ENCODE data around the gene KCTD10. TPM values are rescaled to one million over a fixed set of nuclear protein-coding genes. Genes with fewer than 3 reads are reported as not detected.

KCTD10 gene
- total RNA-seq, 1 experiment from 2014 or later: 54.5 TPM

DNA sequence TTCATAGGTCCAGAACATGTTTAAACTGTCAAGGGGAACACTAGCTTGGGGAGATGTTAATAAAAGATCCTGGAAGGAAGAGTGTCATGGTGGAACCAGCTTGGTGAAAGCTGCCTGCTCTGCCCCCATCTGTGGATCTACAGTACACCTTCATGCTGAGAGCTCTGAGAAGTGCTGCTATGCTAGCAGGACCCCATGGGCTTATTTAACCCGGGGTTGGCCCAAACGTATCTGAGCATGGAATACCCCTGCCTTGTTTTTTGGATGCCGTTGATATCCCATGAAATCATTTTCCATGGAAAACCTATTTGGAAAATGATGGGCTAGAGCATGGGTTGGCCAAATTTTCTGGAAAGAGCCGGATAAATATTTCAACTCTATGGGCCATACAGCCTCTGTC, 14.6 kb upstream of the KCTD10 start:
- ChIA-PET POLR2A (ENCODE audit: low non-redundant PET) (no interaction called here), CTCF (no interaction called here)
- peaks cover 38% of the 10 kb centered on the region for H3K36me3 ChIP-seq (ENCODE audit: insufficient read depth, low read length, poor library complexity, severe bottlenecking)
- no peaks in the 10 kb centered on the region for H3K27me3 ChIP-seq (replicated peaks; ENCODE audit: insufficient read depth, low read depth, low read length, poor library complexity)
- H3K4me1 ChIP-seq (ENCODE audit: insufficient read depth, low read length, poor library complexity, severe bottlenecking): no peaks in the 10 kb centered on the region
- H3K27ac ChIP-seq (ENCODE audit: low read depth, low read length, poor library complexity, severe bottlenecking): no peak overlapping the region
- no TSS peak for BruUV-seq (replicated peaks)
- intact Hi-C loops (cut with micrococcal nuclease; ENCODE audit: unreplicated experiment): no loop called here
- no peak for DNase-seq (ENCODE audit: low spot score)
- TF ChIP-seq, protein P1, sequence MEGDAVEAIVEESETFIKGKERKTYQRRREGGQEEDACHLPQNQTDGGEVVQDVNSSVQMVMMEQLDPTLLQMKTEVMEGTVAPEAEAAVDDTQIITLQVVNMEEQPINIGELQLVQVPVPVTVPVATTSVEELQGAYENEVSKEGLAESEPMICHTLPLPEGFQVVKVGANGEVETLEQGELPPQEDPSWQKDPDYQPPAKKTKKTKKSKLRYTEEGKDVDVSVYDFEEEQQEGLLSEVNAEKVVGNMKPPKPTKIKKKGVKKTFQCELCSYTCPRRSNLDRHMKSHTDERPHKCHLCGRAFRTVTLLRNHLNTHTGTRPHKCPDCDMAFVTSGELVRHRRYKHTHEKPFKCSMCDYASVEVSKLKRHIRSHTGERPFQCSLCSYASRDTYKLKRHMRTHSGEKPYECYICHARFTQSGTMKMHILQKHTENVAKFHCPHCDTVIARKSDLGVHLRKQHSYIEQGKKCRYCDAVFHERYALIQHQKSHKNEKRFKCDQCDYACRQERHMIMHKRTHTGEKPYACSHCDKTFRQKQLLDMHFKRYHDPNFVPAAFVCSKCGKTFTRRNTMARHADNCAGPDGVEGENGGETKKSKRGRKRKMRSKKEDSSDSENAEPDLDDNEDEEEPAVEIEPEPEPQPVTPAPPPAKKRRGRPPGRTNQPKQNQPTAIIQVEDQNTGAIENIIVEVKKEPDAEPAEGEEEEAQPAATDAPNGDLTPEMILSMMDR (conservative IDR thresholded peaks at IDR 0.05; ENCODE audit: low read depth, low read length): no peak
- no peak for TF ChIP-seq EZH2 (IDR thresholded peaks at IDR 0.05; ENCODE audit: borderline replicate concordance, low read depth, low read length, poor library complexity, severe bottlenecking)
- H3K4me3 ChIP-seq (ENCODE audit: low read depth, low read length, poor library complexity, severe bottlenecking): no peak overlapping the region
- H3K9me3 ChIP-seq (ENCODE audit: low read depth, low read length, poor library complexity, severe bottlenecking): no peaks in the 10 kb centered on the region

DNA sequence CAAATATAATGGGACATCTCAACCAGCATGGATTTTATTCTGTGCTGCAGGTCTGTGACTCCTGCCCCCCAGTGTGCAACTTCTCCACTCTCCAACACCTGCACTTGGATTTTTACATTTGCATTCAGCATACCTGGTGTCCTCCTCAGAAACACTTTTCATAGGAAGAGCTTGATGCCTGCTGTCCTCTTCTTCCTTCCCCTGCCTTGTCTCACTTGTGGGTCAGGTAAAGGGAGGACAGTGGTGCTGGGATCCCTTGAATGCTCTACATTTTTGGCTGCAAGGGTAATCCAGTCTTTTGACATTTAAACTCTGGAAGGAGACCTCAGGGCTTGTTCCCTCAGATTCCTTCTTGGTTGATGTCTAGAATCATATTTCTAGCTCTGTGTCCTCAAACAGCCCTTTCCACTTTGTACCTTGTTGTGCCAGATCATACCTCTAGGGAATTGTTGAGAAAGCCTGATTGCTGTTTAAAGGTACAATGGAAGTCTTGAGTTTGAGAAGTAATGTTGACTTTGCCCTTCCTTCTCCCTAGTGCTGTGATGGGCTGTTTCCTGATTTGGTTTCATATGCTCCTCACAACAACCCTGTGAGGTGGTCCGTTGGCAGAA, 13.0 kb upstream of the KCTD10 start:
- no TSS peak for BruUV-seq (replicated peaks)
- ChIA-PET POLR2A (ENCODE audit: low non-redundant PET) (no interaction called here), CTCF (no interaction called here)
- no peak for TF ChIP-seq EZH2 (IDR thresholded peaks at IDR 0.05; ENCODE audit: borderline replicate concordance, low read depth, low read length, poor library complexity, severe bottlenecking)
- TF ChIP-seq, protein P1 (conservative IDR thresholded peaks at IDR 0.05; ENCODE audit: low read depth, low read length): no peak
- no peaks in the 10 kb centered on the region for H3K4me1 ChIP-seq (ENCODE audit: insufficient read depth, low read length, poor library complexity, severe bottlenecking)
- no peak overlapping the region for H3K4me3 ChIP-seq (ENCODE audit: low read depth, low read length, poor library complexity, severe bottlenecking)
- intact Hi-C loops (cut with micrococcal nuclease; ENCODE audit: unreplicated experiment): no loop called here
- H3K9me3 ChIP-seq (ENCODE audit: low read depth, low read length, poor library complexity, severe bottlenecking): no peaks in the 10 kb centered on the region
- DNase-seq (ENCODE audit: low spot score): no peak
- peaks cover 54% of the 10 kb centered on the region for H3K36me3 ChIP-seq (ENCODE audit: insufficient read depth, low read length, poor library complexity, severe bottlenecking)
- H3K27me3 ChIP-seq (replicated peaks; ENCODE audit: insufficient read depth, low read depth, low read length, poor library complexity): no peaks in the 10 kb centered on the region
- no peak overlapping the region for H3K27ac ChIP-seq (ENCODE audit: low read depth, low read length, poor library complexity, severe bottlenecking)

DNA sequence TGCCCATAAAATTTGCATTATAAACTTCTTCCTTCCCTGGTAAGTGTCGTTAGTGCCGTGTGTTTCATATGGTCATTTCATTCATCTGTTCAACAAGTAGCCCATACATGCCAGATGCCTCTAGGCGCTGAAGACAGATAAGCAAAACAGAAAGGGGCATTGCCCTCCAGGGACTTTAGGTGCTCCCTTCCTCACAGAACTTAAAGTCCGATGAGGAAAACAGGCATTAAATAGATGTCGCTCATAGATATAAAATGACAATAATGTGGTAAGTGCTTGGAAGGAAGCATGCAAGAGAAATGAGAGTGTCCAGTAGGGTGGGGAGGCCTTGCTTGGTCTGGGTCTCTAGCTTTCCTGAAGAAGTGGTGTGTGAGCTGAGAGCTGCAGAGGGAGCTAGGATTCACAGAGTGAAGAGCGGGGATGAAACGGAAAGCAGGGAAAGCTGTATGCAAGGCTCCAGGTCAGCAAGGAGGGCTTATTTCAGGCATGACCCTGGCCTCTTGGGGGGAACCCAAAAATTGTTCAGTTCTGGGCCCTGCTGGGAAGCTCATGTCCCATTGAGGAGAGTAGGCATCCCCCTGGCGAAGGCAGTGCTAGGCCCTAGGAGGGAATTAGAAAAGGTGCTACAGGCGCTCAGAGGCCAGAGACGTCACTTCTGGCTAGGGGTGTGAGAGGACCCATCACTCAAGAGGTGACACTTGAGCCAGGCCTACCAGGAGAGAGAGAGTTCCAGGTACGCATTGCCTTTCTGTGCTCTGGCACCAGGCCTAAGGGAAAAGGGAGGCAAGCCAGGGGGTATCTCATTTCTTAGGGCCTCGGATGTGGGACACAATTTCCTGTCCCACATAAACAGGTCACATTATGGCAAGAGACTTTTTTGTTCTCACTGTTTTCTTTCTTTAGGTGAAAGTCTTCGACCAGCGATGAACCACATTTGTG, 12.2 kb upstream of the KCTD10 start:
- ChIA-PET CTCF (no interaction called here), POLR2A (ENCODE audit: low non-redundant PET) (no interaction called here)
- BruUV-seq (replicated peaks): no TSS peak
- intact Hi-C loops (cut with micrococcal nuclease; ENCODE audit: unreplicated experiment): no loop called here
- DNase-seq (ENCODE audit: low spot score): no peak
- TF ChIP-seq, protein P1 (conservative IDR thresholded peaks at IDR 0.05; ENCODE audit: low read depth, low read length): no peak
- TF ChIP-seq EZH2 (IDR thresholded peaks at IDR 0.05; ENCODE audit: borderline replicate concordance, low read depth, low read length, poor library complexity, severe bottlenecking): no peak
- peaks cover 61% of the 10 kb centered on the region for H3K36me3 ChIP-seq (ENCODE audit: insufficient read depth, low read length, poor library complexity, severe bottlenecking)
- no peaks in the 10 kb centered on the region for H3K4me1 ChIP-seq (ENCODE audit: insufficient read depth, low read length, poor library complexity, severe bottlenecking)
- H3K27ac ChIP-seq (ENCODE audit: low read depth, low read length, poor library complexity, severe bottlenecking): no peak overlapping the region
- H3K4me3 ChIP-seq (ENCODE audit: low read depth, low read length, poor library complexity, severe bottlenecking): no peak overlapping the region
- H3K27me3 ChIP-seq (replicated peaks; ENCODE audit: insufficient read depth, low read depth, low read length, poor library complexity): no peaks in the 10 kb centered on the region
- no peaks in the 10 kb centered on the region for H3K9me3 ChIP-seq (ENCODE audit: low read depth, low read length, poor library complexity, severe bottlenecking)

All from A673 (cell line).